HK-2 (cell line): ENCODE results near the gene LAMC1.
A peak's percentile ranks its signal among the peaks of the same experiment; 100 is the strongest.

ENCODE experiments used
- DNase-seq: peaks from one replicate; pipeline ENCODE4 v3.0.0-alpha.2; 2018; ENCODE audit not compliant: unreplicated experiment

LAMC1 gene

GRCh38 chr1:183021405-183022201 lies 1.6 kb upstream of the LAMC1 start:
- DNase-seq, result no peak

- DNase-seq, result peak; percentile 77
Measured at GRCh38 chr1:183022202-183023145, 746 bp upstream of the LAMC1 start.

- DNase-seq, result peak; percentile 79
Measured at GRCh38 chr1:183023601-183024316, 539 bp downstream of the LAMC1 start.

GRCh38 chr1:183024317-183025009 lies 1.2 kb downstream of the LAMC1 start:
- no peak for DNase-seq

GRCh38 chr1:183025010-183025337 lies 1.8 kb downstream of the LAMC1 start:
- no peak for DNase-seq

- DNase-seq, result no peak
Measured at GRCh38 chr1:183025782-183026774, 2.9 kb downstream of the LAMC1 start.

GRCh38 chr1:183027031-183027430 lies 3.8 kb downstream of the LAMC1 start:
- no peak for DNase-seq

- DNase-seq, result no peak
Measured at GRCh38 chr1:183027791-183028190, 4.6 kb downstream of the LAMC1 start.

GRCh38 chr1:183029591-183030000 lies 6.4 kb downstream of the LAMC1 start:
- DNase-seq, result no peak

- DNase-seq, result no peak
Measured at GRCh38 chr1:183030053-183030452, 6.8 kb downstream of the LAMC1 start.

GRCh38 chr1:183032122-183032921 lies 9.1 kb downstream of the LAMC1 start:
- DNase-seq, result no peak

GRCh38 chr1:183033205-183033604 lies 10.0 kb downstream of the LAMC1 start:
- no peak for DNase-seq

GRCh38 chr1:183034682-183035081 lies 11.5 kb downstream of the LAMC1 start:
- DNase-seq, result no peak

- DNase-seq, result no peak
Measured at GRCh38 chr1:183038333-183038866, 15.2 kb downstream of the LAMC1 start.

GRCh38 chr1:183038913-183039312 lies 15.7 kb downstream of the LAMC1 start:
- no peak for DNase-seq

- DNase-seq, result no peak
Measured at GRCh38 chr1:183039330-183039729, 16.1 kb downstream of the LAMC1 start.

- DNase-seq, result no peak
Measured at GRCh38 chr1:183039985-183040447, 16.8 kb downstream of the LAMC1 start.

GRCh38 chr1:183040547-183040971 lies 17.3 kb downstream of the LAMC1 start:
- no peak for DNase-seq

GRCh38 chr1:183043254-183043653 lies 20.0 kb downstream of the LAMC1 start:
- no peak for DNase-seq
